Liver (tissue), 3 donors: ENCODE results near the gene PPFIBP2.

Experiments used
- EGR1 ChIP-seq, 2 donors: IDR thresholded peaks; 2 replicates each; pipeline ENCODE4 v1.6.1; 2016 to 2018; ENCODE audit warnings: antibody characterized with exemption in 2 of 2, low read depth in 2 of 2
- GABPA ChIP-seq, 2 donors: IDR thresholded peaks in 1 of 2; conservative IDR thresholded peaks in 1 of 2; 2 replicates each; pipeline ENCODE4 v1.6.1; 2016; ENCODE audit warnings: antibody characterized with exemption in 2 of 2, mild to moderate bottlenecking in 1 of 2, moderate library complexity in 1 of 2
- HNF4G ChIP-seq: IDR thresholded peaks from 2 replicates; pipeline ENCODE4 v1.6.1; 2016; ENCODE audit warnings: antibody characterized with exemption
- RAD21 ChIP-seq, 2 donors: IDR thresholded peaks; 2 replicates each; pipeline ENCODE4 v1.6.1; 2016; ENCODE audit warnings: antibody characterized with exemption in 2 of 2, mild to moderate bottlenecking in 2 of 2
- YY1 ChIP-seq: IDR thresholded peaks from 2 replicates; pipeline ENCODE4 v1.6.1; 2016; ENCODE audit warnings: antibody characterized with exemption, mild to moderate bottlenecking
- TF ChIP-seq, protein P1 (sequence below): IDR thresholded peaks from 2 replicates; pipeline ENCODE4 v1.6.1; 2016; ENCODE audit warnings: antibody characterized with exemption
- TF ChIP-seq, protein P2 (sequence below): fragments of 150-350 bp; IDR thresholded peaks from 2 replicates; pipeline ENCODE4 v1.5.1; 2017; ENCODE audit warnings: improper control_type of control experiment, low read depth, low read length; ENCODE audit not compliant: missing input control
- TF ChIP-seq, protein P3 (sequence below): IDR thresholded peaks from 2 replicates; pipeline ENCODE4 v1.6.1; 2016; ENCODE audit warnings: antibody characterized with exemption
- TF ChIP-seq, protein P4 (sequence below): IDR thresholded peaks from 2 replicates; pipeline ENCODE4 v1.6.1; 2016; ENCODE audit warnings: antibody characterized with exemption
- TF ChIP-seq, protein P5 (sequence below): IDR thresholded peaks from 2 replicates; pipeline ENCODE4 v1.6.1; 2016; ENCODE audit warnings: antibody characterized with exemption, mild to moderate bottlenecking
- donor health status: healthy.
- donor health status: healthy.

DNA sequence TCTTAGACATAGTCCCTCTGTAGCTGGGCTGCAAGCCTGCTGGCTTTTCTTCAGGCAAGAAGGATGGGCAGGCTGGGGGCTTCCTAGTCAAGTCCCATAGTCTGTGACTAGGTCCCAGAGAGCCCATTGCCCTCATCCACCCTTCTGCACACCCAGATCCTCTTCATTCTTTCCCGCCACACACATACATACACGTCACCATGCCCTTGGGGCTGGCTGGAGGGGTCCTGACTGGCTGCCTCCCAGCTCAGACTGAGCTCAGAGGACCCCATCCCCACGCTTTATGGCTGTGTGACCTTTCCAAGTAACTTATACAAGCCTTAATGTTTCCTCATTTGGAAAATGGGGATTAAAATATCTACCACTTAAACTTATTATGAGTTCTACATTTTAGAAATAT lies 13.5 kb upstream of the PPFIBP2 start:
- TF ChIP-seq, protein P1, sequence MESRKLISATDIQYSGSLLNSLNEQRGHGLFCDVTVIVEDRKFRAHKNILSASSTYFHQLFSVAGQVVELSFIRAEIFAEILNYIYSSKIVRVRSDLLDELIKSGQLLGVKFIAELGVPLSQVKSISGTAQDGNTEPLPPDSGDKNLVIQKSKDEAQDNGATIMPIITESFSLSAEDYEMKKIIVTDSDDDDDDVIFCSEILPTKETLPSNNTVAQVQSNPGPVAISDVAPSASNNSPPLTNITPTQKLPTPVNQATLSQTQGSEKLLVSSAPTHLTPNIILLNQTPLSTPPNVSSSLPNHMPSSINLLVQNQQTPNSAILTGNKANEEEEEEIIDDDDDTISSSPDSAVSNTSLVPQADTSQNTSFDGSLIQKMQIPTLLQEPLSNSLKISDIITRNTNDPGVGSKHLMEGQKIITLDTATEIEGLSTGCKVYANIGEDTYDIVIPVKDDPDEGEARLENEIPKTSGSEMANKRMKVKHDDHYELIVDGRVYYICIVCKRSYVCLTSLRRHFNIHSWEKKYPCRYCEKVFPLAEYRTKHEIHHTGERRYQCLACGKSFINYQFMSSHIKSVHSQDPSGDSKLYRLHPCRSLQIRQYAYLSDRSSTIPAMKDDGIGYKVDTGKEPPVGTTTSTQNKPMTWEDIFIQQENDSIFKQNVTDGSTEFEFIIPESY: no peak
- no peak for TF ChIP-seq GABPA (IDR thresholded peaks at IDR 0.05 in 1 of 2, conservative IDR thresholded peaks at IDR 0.05 in 1 of 2)
- TF ChIP-seq, protein P2, sequence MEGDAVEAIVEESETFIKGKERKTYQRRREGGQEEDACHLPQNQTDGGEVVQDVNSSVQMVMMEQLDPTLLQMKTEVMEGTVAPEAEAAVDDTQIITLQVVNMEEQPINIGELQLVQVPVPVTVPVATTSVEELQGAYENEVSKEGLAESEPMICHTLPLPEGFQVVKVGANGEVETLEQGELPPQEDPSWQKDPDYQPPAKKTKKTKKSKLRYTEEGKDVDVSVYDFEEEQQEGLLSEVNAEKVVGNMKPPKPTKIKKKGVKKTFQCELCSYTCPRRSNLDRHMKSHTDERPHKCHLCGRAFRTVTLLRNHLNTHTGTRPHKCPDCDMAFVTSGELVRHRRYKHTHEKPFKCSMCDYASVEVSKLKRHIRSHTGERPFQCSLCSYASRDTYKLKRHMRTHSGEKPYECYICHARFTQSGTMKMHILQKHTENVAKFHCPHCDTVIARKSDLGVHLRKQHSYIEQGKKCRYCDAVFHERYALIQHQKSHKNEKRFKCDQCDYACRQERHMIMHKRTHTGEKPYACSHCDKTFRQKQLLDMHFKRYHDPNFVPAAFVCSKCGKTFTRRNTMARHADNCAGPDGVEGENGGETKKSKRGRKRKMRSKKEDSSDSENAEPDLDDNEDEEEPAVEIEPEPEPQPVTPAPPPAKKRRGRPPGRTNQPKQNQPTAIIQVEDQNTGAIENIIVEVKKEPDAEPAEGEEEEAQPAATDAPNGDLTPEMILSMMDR: no peak
- TF ChIP-seq, protein P3, sequence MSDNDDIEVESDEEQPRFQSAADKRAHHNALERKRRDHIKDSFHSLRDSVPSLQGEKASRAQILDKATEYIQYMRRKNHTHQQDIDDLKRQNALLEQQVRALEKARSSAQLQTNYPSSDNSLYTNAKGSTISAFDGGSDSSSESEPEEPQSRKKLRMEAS: no peak
- TF ChIP-seq RAD21 (IDR thresholded peaks at IDR 0.05): no peak
- no peak for TF ChIP-seq HNF4G
- TF ChIP-seq, protein P4, sequence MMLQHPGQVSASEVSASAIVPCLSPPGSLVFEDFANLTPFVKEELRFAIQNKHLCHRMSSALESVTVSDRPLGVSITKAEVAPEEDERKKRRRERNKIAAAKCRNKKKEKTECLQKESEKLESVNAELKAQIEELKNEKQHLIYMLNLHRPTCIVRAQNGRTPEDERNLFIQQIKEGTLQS: no peak
- TF ChIP-seq YY1: no peak
- TF ChIP-seq, protein P5, sequence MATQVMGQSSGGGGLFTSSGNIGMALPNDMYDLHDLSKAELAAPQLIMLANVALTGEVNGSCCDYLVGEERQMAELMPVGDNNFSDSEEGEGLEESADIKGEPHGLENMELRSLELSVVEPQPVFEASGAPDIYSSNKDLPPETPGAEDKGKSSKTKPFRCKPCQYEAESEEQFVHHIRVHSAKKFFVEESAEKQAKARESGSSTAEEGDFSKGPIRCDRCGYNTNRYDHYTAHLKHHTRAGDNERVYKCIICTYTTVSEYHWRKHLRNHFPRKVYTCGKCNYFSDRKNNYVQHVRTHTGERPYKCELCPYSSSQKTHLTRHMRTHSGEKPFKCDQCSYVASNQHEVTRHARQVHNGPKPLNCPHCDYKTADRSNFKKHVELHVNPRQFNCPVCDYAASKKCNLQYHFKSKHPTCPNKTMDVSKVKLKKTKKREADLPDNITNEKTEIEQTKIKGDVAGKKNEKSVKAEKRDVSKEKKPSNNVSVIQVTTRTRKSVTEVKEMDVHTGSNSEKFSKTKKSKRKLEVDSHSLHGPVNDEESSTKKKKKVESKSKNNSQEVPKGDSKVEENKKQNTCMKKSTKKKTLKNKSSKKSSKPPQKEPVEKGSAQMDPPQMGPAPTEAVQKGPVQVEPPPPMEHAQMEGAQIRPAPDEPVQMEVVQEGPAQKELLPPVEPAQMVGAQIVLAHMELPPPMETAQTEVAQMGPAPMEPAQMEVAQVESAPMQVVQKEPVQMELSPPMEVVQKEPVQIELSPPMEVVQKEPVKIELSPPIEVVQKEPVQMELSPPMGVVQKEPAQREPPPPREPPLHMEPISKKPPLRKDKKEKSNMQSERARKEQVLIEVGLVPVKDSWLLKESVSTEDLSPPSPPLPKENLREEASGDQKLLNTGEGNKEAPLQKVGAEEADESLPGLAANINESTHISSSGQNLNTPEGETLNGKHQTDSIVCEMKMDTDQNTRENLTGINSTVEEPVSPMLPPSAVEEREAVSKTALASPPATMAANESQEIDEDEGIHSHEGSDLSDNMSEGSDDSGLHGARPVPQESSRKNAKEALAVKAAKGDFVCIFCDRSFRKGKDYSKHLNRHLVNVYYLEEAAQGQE: no peak
- no peak for TF ChIP-seq EGR1 (IDR thresholded peaks at IDR 0.05; ENCODE audit: low read depth in 2 of 2)
